ENCODE measurements around the gene SCAMP5.

Gene SCAMP5

DNA sequence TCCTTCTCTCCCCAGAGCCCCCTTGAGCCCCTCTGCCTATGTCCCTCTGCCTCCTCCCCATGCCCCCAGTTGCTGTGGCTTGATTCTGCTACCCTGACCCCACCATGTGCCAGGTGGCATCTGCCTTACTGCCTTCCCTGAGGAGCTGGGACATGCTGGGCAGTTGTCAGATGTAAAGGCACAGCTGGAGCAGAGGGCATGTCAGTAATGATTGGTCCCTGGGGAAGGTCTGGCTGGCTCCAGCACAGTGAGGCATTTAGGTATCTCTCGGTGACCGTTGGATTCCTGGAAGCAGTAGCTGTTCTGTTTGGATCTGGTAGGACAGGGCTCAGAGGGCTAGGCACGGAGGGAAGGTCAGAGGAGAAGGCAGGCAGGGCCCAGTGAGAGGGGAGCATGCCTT lies 24.6 kb downstream of the SCAMP5 start:
- no peaks in the 10 kb centered on the region for H3K9me3 ChIP-seq (ENCODE audit: severe bottlenecking)
- no peak for TF ChIP-seq CTCF (IDR thresholded peaks at IDR 0.05; ENCODE audit: poor library complexity, severe bottlenecking)
- ATAC-seq (ENCODE audit: low read depth) (no peak), DNase-seq (ENCODE audit: low spot score) (no peak)
- no peaks in the 10 kb centered on the region for H3K27me3 ChIP-seq (ENCODE audit: insufficient read depth, poor library complexity, severe bottlenecking)
- no peaks in the 10 kb centered on the region for H3K36me3 ChIP-seq (ENCODE audit: low read depth)
- H3K4me3 ChIP-seq (ENCODE audit: severe bottlenecking): no peak overlapping the region
- H3K27ac ChIP-seq (ENCODE audit: poor library complexity, severe bottlenecking): no peak overlapping the region
- peaks cover 3% of the 10 kb centered on the region for H3K4me1 ChIP-seq (ENCODE audit: insufficient read depth, poor library complexity, severe bottlenecking)

DNA sequence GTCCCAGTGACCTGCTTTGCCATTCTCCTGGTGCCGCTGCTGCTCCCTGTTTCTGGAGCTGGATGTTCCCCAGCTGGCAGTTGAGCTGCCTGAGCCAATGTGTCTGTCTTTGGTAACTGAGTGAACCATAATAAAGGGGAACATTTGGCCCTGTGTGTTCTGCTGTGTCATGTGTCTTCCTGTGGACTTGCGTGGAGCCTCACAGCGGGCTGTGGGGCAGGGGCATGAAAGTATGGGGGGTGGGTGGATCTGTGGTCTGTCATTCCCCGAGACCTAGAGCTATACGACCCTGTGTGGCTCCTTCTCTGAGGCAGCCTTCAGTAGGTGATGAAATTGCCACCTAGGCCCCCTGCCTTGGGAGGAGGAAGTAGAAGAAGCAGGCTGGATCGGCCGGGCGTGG lies 26.0 kb downstream of the SCAMP5 start:
- Histone ChIP-seq H3K27me3 (ENCODE audit: insufficient read depth, poor library complexity, severe bottlenecking) (no peaks in the 10 kb centered on the region), H3K27ac (ENCODE audit: poor library complexity, severe bottlenecking) (no peak overlapping the region), H3K9me3 (ENCODE audit: severe bottlenecking) (no peaks in the 10 kb centered on the region), H3K4me1 (ENCODE audit: insufficient read depth, poor library complexity, severe bottlenecking) (peaks cover 8% of the 10 kb centered on the region), H3K36me3 (ENCODE audit: low read depth) (no peaks in the 10 kb centered on the region), H3K4me3 (ENCODE audit: severe bottlenecking) (no peak overlapping the region)
- ATAC-seq (ENCODE audit: low read depth) (no peak), DNase-seq (ENCODE audit: low spot score) (no peak)
- no peak for TF ChIP-seq CTCF (IDR thresholded peaks at IDR 0.05; ENCODE audit: poor library complexity, severe bottlenecking)

GRCh38 chr15:75022783-75023180 lies 27.4 kb downstream of the SCAMP5 start:
- no peaks in the 10 kb centered on the region for H3K27me3 ChIP-seq (ENCODE audit: insufficient read depth, poor library complexity, severe bottlenecking)
- H3K27ac ChIP-seq (ENCODE audit: poor library complexity, severe bottlenecking): no peak overlapping the region

DNA sequence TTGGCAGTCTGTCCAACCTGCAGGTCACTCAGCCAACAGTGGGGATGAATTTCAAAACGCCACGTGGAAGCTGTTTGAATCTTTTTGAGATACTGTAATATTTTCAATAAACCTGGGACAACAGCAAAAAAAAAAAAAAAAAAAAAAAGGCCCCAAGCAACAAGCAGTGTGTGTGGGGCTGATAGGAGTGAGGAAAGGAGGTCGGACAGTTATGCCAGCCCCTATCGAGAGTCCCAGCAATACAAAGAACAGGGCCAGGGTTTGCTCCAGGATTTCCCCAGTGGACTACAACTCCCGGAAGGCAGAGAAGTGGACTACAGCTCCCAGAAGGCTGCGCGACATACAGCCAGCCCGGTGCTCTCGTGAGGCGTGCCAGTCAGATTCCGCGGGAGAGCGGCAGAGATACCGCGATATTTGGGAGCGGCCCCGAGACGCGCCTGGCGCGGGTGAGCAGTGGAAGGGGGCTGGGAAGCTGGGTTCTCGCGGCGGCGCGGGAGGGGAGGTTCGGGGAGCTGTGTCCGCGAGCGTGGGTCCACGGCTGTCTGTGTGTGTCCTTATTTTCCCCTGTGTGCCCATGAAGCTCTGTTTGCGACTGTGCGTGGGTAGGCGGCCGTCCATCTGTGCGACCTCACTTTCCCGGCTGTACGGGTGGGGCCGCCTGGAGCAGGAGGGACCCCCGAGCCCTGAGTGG lies 28.0 kb downstream of the SCAMP5 start, which contains the start of gene PPCDC:
Gene PPCDC, plus strand, starts transcription at position 410 of the 691 bp plus-strand sequence. CDS start 4,729 bp downstream, outside the sequence.
- peak; percentile 99 for ATAC-seq (ENCODE audit: low read depth)

More at GRCh38 chr15:75022783-75023180, 27.4 kb downstream of the SCAMP5 start:
- TF ChIP-seq CTCF (IDR thresholded peaks at IDR 0.05; ENCODE audit: poor library complexity, severe bottlenecking): no peak
- no peak overlapping the region for H3K4me3 ChIP-seq (ENCODE audit: severe bottlenecking)
- no peaks in the 10 kb centered on the region for H3K9me3 ChIP-seq (ENCODE audit: severe bottlenecking)
- H3K4me1 ChIP-seq (ENCODE audit: insufficient read depth, poor library complexity, severe bottlenecking): peaks cover 8% of the 10 kb centered on the region
- no peak for DNase-seq (ENCODE audit: low spot score)
- ATAC-seq (ENCODE audit: low read depth): no peak
- no peaks in the 10 kb centered on the region for H3K36me3 ChIP-seq (ENCODE audit: low read depth)

More for the DNA sequence above, 28.0 kb downstream of the SCAMP5 start, which contains the start of gene PPCDC:
- H3K27ac ChIP-seq (ENCODE audit: poor library complexity, severe bottlenecking): peak within 1 kb of the TSS; percentile 49
- peak within 1 kb of the TSS; percentile 90 for H3K4me3 ChIP-seq (ENCODE audit: severe bottlenecking)
- H3K27me3 ChIP-seq (ENCODE audit: insufficient read depth, poor library complexity, severe bottlenecking): no peaks in the 10 kb centered on the region
- TF ChIP-seq CTCF (IDR thresholded peaks at IDR 0.05; ENCODE audit: poor library complexity, severe bottlenecking): no peak
- peaks cover 8% of the 10 kb centered on the region for H3K4me1 ChIP-seq (ENCODE audit: insufficient read depth, poor library complexity, severe bottlenecking)
- H3K36me3 ChIP-seq (ENCODE audit: low read depth): no peaks in the 10 kb centered on the region
- H3K9me3 ChIP-seq (ENCODE audit: severe bottlenecking): no peaks in the 10 kb centered on the region
- DNase-seq (ENCODE audit: low spot score): peak; percentile 99
